GM19438 (cell line): ENCODE data around the gene FAR1.

Source experiments
- ATAC-seq: cut with Tn5 transposase; IDR thresholded peaks from one replicate; pipeline ENCODE4 v1.9.1; 2021; ENCODE audit warnings: low read depth; ENCODE audit not compliant: unreplicated experiment

Gene FAR1

GRCh38 chr11:13772223-13773046 is 104.0 kb downstream of the FAR1 start:
- no peak for ATAC-seq

- ATAC-seq = no peak
Measured at GRCh38 chr11:13775471-13775870, 107.0 kb downstream of the FAR1 start.

GRCh38 chr11:13776134-13776815 is 107.8 kb downstream of the FAR1 start:
- ATAC-seq = no peak

- ATAC-seq = no peak
Measured at GRCh38 chr11:13777341-13777985, 109.0 kb downstream of the FAR1 start.

- ATAC-seq = no peak
Measured at GRCh38 chr11:13778345-13778744, 109.9 kb downstream of the FAR1 start.

- no peak for ATAC-seq
Measured at GRCh38 chr11:13781153-13781552, 112.7 kb downstream of the FAR1 start.
